GM10248 (cell line): ENCODE measurements around the gene BCKDHB.

Experiments used
- CTCF ChIA-PET: fragments of 300-600 bp; sonication (Branson Sonifier 250); formaldehyde crosslinking; extraction: SDS; loops from one replicate; lab custom pipeline; 2021; ENCODE audit warnings: antibody characterized with exemption; lab: Yijun Ruan, JAX
- POLR2A ChIA-PET: fragments of 350-650 bp; sonication (Branson Sonifier 250); formaldehyde crosslinking; extraction: SDS; loops from one replicate; lab custom pipeline; 2020; ENCODE audit warnings: antibody characterized with exemption; lab: Yijun Ruan, JAX
- DNase-seq: peaks from one replicate; pipeline ENCODE4 v3.0.0; 2012; ENCODE audit errors: extremely low spot score
- TF ChIP-seq, protein P1 (sequence below): IDR thresholded peaks from 2 replicates; pipeline ENCODE4 v1.5.1; 2012; ENCODE audit warnings: mild to moderate bottlenecking, low read depth; ENCODE audit errors: extremely low read depth, missing control alignments, control extremely low read depth

Gene BCKDHB

DNA sequence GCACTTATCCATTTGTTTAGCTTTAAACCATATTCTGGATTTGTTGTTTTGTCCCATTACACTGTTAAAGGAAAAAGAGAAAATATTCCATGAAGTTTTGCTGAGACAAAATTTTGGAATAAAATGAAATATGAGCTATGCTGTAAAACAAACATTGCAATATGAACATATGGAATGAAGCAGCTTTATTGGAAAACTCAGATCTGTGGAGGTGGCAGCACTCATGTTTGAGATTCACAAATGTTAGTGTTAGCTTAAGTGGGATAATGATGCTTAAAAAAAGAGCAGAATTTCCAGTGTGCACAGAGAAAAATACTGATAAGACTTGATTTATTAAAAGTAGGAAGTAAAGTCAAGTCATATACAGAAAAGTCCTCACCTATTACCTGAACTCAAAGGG, 196.2 kb downstream of the BCKDHB start:
- TF ChIP-seq, protein P1, sequence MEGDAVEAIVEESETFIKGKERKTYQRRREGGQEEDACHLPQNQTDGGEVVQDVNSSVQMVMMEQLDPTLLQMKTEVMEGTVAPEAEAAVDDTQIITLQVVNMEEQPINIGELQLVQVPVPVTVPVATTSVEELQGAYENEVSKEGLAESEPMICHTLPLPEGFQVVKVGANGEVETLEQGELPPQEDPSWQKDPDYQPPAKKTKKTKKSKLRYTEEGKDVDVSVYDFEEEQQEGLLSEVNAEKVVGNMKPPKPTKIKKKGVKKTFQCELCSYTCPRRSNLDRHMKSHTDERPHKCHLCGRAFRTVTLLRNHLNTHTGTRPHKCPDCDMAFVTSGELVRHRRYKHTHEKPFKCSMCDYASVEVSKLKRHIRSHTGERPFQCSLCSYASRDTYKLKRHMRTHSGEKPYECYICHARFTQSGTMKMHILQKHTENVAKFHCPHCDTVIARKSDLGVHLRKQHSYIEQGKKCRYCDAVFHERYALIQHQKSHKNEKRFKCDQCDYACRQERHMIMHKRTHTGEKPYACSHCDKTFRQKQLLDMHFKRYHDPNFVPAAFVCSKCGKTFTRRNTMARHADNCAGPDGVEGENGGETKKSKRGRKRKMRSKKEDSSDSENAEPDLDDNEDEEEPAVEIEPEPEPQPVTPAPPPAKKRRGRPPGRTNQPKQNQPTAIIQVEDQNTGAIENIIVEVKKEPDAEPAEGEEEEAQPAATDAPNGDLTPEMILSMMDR: no peak
- POLR2A ChIA-PET: no interaction called here
- no peak for DNase-seq
- CTCF ChIA-PET: interaction anchor here (1.8 kb wide), 1 partner anchor 16 kb away, joined by 5 read pairs; no protein-coding TSS in a partner anchor

DNA sequence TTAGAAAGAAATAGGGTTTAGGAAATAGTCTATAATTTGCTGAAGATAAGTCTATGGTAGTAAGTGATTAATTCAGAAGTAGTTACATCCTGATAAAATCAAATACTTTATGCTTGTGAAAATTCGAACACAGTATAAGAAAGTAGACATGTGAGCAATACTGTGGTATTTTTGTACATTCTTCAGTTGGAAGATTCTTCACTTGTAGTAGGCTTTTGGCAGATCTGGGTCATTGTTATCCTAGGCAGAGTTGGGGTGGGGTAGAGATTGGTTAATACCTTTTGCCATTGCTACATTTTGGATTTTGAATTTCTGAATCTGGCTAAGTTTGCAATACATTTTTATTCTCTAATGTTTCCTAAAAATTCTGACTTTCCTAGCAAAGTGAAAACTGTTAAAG, 197.5 kb downstream of the BCKDHB start:
- ChIA-PET CTCF (no interaction called here), POLR2A (no interaction called here)
- TF ChIP-seq, protein P1: no peak
- DNase-seq: no peak

DNA sequence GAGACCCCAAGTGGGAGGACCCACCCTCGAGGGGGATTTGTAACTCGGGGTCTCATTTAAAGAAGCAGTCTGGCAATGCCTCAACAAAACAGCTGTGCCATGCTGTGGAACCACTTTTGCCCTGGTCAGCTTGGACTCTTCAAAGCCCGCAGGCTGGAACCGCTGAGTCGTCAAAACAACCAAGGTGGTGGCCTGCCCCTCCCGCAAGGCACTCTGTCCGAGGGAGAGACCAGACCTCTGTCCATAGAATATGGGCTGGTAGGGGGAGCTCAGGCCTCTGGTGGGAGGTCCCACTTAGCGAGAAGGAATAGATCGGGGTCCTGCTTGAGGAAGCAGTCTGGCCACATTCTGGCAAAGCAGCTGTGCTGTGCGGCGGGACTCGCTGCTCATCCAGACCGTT, 208.1 kb downstream of the BCKDHB start:
- CTCF ChIA-PET: interaction anchor here (1.1 to 1.4 kb wide), 2 partner anchors 14 to 53 kb away, joined by 3 read pairs; no protein-coding TSS in a partner anchor
- no peak for DNase-seq
- TF ChIP-seq, protein P1: no peak
- POLR2A ChIA-PET: no interaction called here

DNA sequence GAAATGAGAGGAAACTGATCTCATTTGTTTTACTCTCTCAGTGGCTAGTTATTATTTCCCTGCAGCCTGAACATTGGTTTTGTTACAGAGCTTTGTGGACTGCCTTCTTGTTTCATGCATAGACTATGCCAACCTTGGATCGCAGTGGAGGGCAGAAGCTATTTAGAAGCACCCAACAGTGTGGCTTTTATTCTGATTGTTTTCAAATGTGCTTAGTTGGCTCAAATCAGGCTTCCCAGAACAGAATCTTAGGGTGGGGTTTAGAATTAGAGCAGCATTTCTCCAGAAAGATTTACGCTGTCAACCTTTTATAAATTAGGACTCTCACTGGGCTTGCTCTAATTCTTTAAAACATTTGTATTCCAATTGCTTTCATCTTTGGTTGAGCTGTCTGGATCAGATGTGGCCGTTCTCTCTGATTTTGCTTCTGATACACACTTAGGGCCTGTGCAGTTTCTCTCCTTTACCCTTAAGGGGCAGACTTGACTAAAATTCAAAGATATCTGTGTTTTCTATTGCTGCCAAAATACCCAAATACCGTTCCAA, 210.3 kb downstream of the BCKDHB start:
- TF ChIP-seq, protein P1: no peak
- no peak for DNase-seq
- CTCF ChIA-PET: no interaction called here
- POLR2A ChIA-PET: no interaction called here

DNA sequence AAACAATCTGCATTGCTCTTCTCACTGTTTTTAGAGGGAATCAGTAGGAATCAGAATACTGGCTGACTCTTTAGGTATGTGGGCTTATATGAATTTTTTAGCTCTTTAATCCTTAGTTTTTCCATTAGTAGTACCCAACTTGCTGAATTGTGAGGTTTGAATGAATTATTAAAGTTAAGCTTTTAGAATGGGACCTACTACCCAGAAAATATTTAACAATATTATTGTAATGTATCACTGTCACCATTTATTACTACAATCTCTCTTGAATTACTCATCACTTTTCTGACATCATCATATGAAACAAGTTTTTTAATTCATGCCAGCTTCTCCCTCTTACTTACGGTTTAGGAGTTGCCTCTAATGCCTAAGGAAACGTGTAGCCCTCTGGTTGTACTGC, 212.7 kb downstream of the BCKDHB start:
- TF ChIP-seq, protein P1: no peak
- ChIA-PET POLR2A (no interaction called here), CTCF (interaction anchor here (0.8 to 1.8 kb wide), 2 partner anchors 12 to 18 kb away, joined by 3 to 5 read pairs; no protein-coding TSS in a partner anchor)
- no peak for DNase-seq

DNA sequence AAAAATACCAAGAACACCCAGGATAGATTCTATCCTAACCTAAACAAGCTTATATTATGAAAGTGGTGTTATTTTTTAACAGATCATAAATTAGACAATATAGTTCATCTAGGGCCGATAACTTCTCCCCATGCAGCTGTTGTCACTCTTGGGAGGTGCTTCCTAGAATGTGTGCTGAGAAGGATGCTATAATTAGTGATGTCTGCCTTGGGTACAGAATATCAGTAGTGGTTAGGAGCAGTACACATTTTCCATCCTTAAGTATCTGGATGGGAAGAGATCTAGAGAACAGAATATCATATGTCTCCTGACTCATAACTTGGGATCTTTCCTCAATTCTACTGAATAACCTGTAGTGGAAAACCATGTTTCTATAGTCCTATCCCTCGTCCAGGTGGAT, 214.5 kb downstream of the BCKDHB start:
- DNase-seq: no peak
- CTCF ChIA-PET: no interaction called here
- TF ChIP-seq, protein P1: no peak
- POLR2A ChIA-PET: no interaction called here
